ENCODE results near the gene MUC6.

DNA sequence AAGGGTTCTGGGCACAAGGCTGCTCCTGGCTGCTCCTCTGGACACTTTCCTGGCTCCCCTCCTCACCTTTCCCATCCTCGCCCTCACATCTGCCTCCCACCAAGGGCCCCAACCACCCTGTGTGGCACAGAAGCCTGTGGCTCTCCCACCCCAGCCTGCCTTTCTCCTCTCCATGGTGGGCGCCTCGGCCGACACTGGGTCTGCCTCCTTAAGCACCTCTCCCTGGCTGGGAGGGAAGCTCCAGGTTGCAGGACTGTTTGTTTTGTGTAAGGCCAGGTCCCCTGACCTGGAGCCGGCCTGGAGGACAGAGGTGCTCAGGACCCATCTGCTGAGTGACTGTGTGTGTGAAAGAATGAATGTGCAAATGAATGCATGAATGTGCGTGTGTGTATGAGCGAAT lies 14.1 kb downstream of the MUC6 start:
- TF ChIP-seq POLR2A (IDR thresholded peaks at IDR 0.05), result no peak
- TF ChIP-seq, protein P1, sequence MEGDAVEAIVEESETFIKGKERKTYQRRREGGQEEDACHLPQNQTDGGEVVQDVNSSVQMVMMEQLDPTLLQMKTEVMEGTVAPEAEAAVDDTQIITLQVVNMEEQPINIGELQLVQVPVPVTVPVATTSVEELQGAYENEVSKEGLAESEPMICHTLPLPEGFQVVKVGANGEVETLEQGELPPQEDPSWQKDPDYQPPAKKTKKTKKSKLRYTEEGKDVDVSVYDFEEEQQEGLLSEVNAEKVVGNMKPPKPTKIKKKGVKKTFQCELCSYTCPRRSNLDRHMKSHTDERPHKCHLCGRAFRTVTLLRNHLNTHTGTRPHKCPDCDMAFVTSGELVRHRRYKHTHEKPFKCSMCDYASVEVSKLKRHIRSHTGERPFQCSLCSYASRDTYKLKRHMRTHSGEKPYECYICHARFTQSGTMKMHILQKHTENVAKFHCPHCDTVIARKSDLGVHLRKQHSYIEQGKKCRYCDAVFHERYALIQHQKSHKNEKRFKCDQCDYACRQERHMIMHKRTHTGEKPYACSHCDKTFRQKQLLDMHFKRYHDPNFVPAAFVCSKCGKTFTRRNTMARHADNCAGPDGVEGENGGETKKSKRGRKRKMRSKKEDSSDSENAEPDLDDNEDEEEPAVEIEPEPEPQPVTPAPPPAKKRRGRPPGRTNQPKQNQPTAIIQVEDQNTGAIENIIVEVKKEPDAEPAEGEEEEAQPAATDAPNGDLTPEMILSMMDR (IDR thresholded peaks at IDR 0.05), result no peak

Measured in testis (tissue), 2 donors.